Activated T-cell treated with anti-CD3 and anti-CD28 coated beads, Interleukin-2, amount 50 U/mL, for 1 hour (primary cell): ENCODE results near the gene BCAS3.
"Not testable (repeated sequence)": the region's sequence is repeated elsewhere in the genome, so short reads cannot be mapped to it uniquely, and the experiment has no call there.

ENCODE experiments used
- DNase-seq: peaks from one replicate; pipeline ENCODE4 v3.0.0-alpha.2; 2020

BCAS3 gene

GRCh38 chr17:60677308-60678117 lies at the start of gene BCAS3:
BCAS3 (plus strand) TSS chr17:60677851.
- DNase-seq, result peak; percentile 92

GRCh38 chr17:60628252-60628889 lies 49.3 kb upstream of the BCAS3 start:
- DNase-seq, result no peak

GRCh38 chr17:60629120-60629519 lies 48.5 kb upstream of the BCAS3 start:
- no peak for DNase-seq

- no peak for DNase-seq
Measured at GRCh38 chr17:60630352-60630751, 47.3 kb upstream of the BCAS3 start.

- no peak for DNase-seq
Measured at GRCh38 chr17:60631119-60631518, 46.5 kb upstream of the BCAS3 start.

GRCh38 chr17:60637683-60638082 lies 40.0 kb upstream of the BCAS3 start:
- DNase-seq, result no peak

GRCh38 chr17:60639019-60639330 lies 38.7 kb upstream of the BCAS3 start:
- DNase-seq, result no peak

GRCh38 chr17:60640503-60640902 lies 37.1 kb upstream of the BCAS3 start:
- DNase-seq, result no peak

- no peak for DNase-seq
Measured at GRCh38 chr17:60641126-60641525, 36.5 kb upstream of the BCAS3 start.

- no peak for DNase-seq
Measured at GRCh38 chr17:60641810-60642220, 35.8 kb upstream of the BCAS3 start.

GRCh38 chr17:60645918-60646523 lies 31.6 kb upstream of the BCAS3 start:
- DNase-seq, result no peak

GRCh38 chr17:60646701-60647100 lies 30.9 kb upstream of the BCAS3 start:
- DNase-seq, result no peak

- no peak for DNase-seq
Measured at GRCh38 chr17:60647705-60648104, 29.9 kb upstream of the BCAS3 start.

- DNase-seq, result no peak
Measured at GRCh38 chr17:60652454-60653247, 25.0 kb upstream of the BCAS3 start.

- DNase-seq, result no peak
Measured at GRCh38 chr17:60653569-60653968, 24.1 kb upstream of the BCAS3 start.

- DNase-seq, result no peak
Measured at GRCh38 chr17:60656499-60656898, 21.2 kb upstream of the BCAS3 start.

- no peak for DNase-seq
Measured at GRCh38 chr17:60659156-60659555, 18.5 kb upstream of the BCAS3 start.

GRCh38 chr17:60661489-60661888 lies 16.2 kb upstream of the BCAS3 start:
- DNase-seq, result no peak

- no peak for DNase-seq
Measured at GRCh38 chr17:60664022-60664421, 13.6 kb upstream of the BCAS3 start.

- no peak for DNase-seq
Measured at GRCh38 chr17:60665602-60666001, 12.0 kb upstream of the BCAS3 start.

GRCh38 chr17:60668741-60669140 lies 8.9 kb upstream of the BCAS3 start:
- DNase-seq, result not testable (repeated sequence)

- no peak for DNase-seq
Measured at GRCh38 chr17:60671482-60671881, 6.2 kb upstream of the BCAS3 start.

- DNase-seq, result not testable (repeated sequence)
Measured at GRCh38 chr17:60674637-60675036, 3.0 kb upstream of the BCAS3 start.
